WTC11 (cell line): ENCODE data around the gene TAS2R7.

Source experiments
- SP1 ChIP-seq: sonication (generic); formaldehyde crosslinking; conservative IDR thresholded peaks from 2 replicates; pipeline ENCODE4 v1.8.1; 2022; ENCODE audit warnings: missing genetic modification reagents
- TF ChIP-seq, protein P1 (sequence below): fragments of 200-600 bp; IDR thresholded peaks from 2 replicates; pipeline ENCODE4 v1.8.0; 2022; ENCODE audit warnings: antibody characterized with exemption

- no peak for TF ChIP-seq SP1
- TF ChIP-seq, protein P1, sequence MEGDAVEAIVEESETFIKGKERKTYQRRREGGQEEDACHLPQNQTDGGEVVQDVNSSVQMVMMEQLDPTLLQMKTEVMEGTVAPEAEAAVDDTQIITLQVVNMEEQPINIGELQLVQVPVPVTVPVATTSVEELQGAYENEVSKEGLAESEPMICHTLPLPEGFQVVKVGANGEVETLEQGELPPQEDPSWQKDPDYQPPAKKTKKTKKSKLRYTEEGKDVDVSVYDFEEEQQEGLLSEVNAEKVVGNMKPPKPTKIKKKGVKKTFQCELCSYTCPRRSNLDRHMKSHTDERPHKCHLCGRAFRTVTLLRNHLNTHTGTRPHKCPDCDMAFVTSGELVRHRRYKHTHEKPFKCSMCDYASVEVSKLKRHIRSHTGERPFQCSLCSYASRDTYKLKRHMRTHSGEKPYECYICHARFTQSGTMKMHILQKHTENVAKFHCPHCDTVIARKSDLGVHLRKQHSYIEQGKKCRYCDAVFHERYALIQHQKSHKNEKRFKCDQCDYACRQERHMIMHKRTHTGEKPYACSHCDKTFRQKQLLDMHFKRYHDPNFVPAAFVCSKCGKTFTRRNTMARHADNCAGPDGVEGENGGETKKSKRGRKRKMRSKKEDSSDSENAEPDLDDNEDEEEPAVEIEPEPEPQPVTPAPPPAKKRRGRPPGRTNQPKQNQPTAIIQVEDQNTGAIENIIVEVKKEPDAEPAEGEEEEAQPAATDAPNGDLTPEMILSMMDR: no peak
Measured at GRCh38 chr12:10811883-10812536, 9.6 kb upstream of the TAS2R7 start.
